GM12878 (cell line): Measurements from ENCODE around the gene GPC2. TPM values are rescaled to one million over a fixed set of nuclear protein-coding genes. Genes with fewer than 3 reads are reported as not detected.

Experiments
- ATAC-seq: fragments of 200-7000 bp; cut with Tn5 transposase; 3 replicates; pipeline ENCODE4 v1.9.1; 2020; ENCODE audit warnings: mild to moderate bottlenecking, moderate library complexity
- BruUV-seq: library from RNA; stranded (reverse); fragments of 400-500 nt; replicated peaks from 2 replicates; lab custom pipeline; 2021; lab: Mats Ljungman, UMichigan
- CTCF ChIA-PET: fragments of 300-600 bp; sonication (Branson Sonifier 250); formaldehyde crosslinking; extraction: SDS; loops from one replicate; lab custom pipeline; 2021; ENCODE audit warnings: inconsistent platforms; lab: Yijun Ruan, JAX
- POLR2A ChIA-PET: fragments of 350-600 bp; formaldehyde crosslinking; extraction: SDS; loops from one replicate; lab custom pipeline; 2021; ENCODE audit warnings: inconsistent platforms; lab: Charles Lee
- RAD21 ChIA-PET: fragments of 300-600 bp; sonication (Branson Sonifier 250); formaldehyde crosslinking; loops from one replicate; lab custom pipeline; 2023; ENCODE audit warnings: antibody characterized with exemption; ENCODE audit not compliant: unreplicated experiment; lab: Charles Lee
- SMC1A ChIA-PET: fragments of 300-600 bp; sonication (Branson Sonifier 250); formaldehyde crosslinking; loops from one replicate; lab custom pipeline; 2023; ENCODE audit not compliant: unreplicated experiment, uncharacterized antibody; lab: Charles Lee
- DNase-seq: peaks from one replicate; pipeline ENCODE4 v3.0.0-alpha.2; 2011; ENCODE audit warnings: low read depth, low spot score
- FAIRE-seq: peaks from 3 replicates; lab custom pipeline; 2011; peaks lifted over from hg19 to GRCh38; lab: Jason Lieb, UNC
- H2AFZ ChIP-seq: 2 replicates; pipeline ENCODE4 v1.6.0; 2011; ENCODE audit warnings: low read depth, low read length, control low read depth; ENCODE audit not compliant: control insufficient read depth
- H3K27ac ChIP-seq: 2 replicates; pipeline ENCODE4 v1.5.1; 2011; ENCODE audit warnings: control low read depth; ENCODE audit not compliant: control insufficient read depth, insufficient read depth
- H3K27me3 ChIP-seq, 2 experiments: replicated peaks in 1 of 2; 2 replicates each; pipeline versions ENCODE4 v1.6.0 to v1.6.1; 2011; ENCODE audit warnings: low read length in 1 of 2; ENCODE audit not compliant: control insufficient read depth in 2 of 2, insufficient read depth in 2 of 2
- H3K36me3 ChIP-seq, 2 experiments: 2 replicates each; pipeline ENCODE4 v1.5.1; 2011; ENCODE audit warnings: low read length in 1 of 2; ENCODE audit not compliant: control insufficient read depth in 2 of 2, insufficient read depth in 2 of 2
- H3K4me1 ChIP-seq: 2 replicates; pipeline ENCODE4 v1.6.1; 2011; ENCODE audit warnings: mild to moderate bottlenecking, low read length, moderate library complexity, mixed read lengths; ENCODE audit not compliant: control insufficient read depth, insufficient read depth
- H3K4me2 ChIP-seq: 2 replicates; pipeline ENCODE4 v1.6.0; 2011; ENCODE audit warnings: control low read depth; ENCODE audit not compliant: control insufficient read depth, insufficient read depth
- H3K4me3 ChIP-seq: fragments of 200-600 bp; sonication (generic); 2 replicates; pipeline ENCODE4 v1.5.1; 2016
- H3K79me2 ChIP-seq: 2 replicates; pipeline ENCODE4 v1.6.0; 2011; ENCODE audit warnings: low read length; ENCODE audit not compliant: control insufficient read depth, insufficient read depth
- H3K9ac ChIP-seq: 2 replicates; pipeline ENCODE4 v1.8.0; 2011; ENCODE audit warnings: low read length, control low read depth, mixed read lengths; ENCODE audit not compliant: control insufficient read depth, insufficient read depth
- H3K9me3 ChIP-seq: replicated peaks from 3 replicates; pipeline ENCODE4 v1.5.1; 2011; ENCODE audit warnings: mild to moderate bottlenecking, low read length; ENCODE audit not compliant: control insufficient read depth, insufficient read depth
- H4K20me1 ChIP-seq: 2 replicates; pipeline ENCODE4 v1.6.0; 2011; ENCODE audit not compliant: control insufficient read depth, insufficient read depth
- CHD2 ChIP-seq: IDR thresholded peaks from 2 replicates; pipeline ENCODE4 v1.6.1; 2011; ENCODE audit warnings: low read depth, low read length, improper control_type of control experiment, borderline replicate concordance
- ESRRA ChIP-seq: IDR thresholded peaks from 2 replicates; pipeline ENCODE4 v1.6.1; 2012; ENCODE audit warnings: mild to moderate bottlenecking, low read length, improper control_type of control experiment
- ETV6 ChIP-seq, 2 experiments: fragments of 450-650 bp in 1 of 2; IDR thresholded peaks in 1 of 2; conservative IDR thresholded peaks in 1 of 2; 2 replicates each; pipeline ENCODE4 v1.6.1; 2014; ENCODE audit warnings: antibody characterized with exemption in 1 of 2, borderline replicate concordance in 1 of 2, low read depth in 1 of 2, mild to moderate bottlenecking in 1 of 2, moderate library complexity in 1 of 2
- HCFC1 ChIP-seq: fragments of 150-350 bp; IDR thresholded peaks from 2 replicates; pipeline ENCODE4 v1.6.1; 2014; ENCODE audit warnings: low read length
- MTA3 ChIP-seq: IDR thresholded peaks from 2 replicates; pipeline ENCODE4 v1.6.1; 2012; ENCODE audit warnings: low read length, inconsistent platforms, borderline replicate concordance
- NFIC ChIP-seq: IDR thresholded peaks from 2 replicates; pipeline ENCODE4 v1.6.1; 2012; ENCODE audit warnings: low read depth, mild to moderate bottlenecking, inconsistent platforms, low read length, moderate library complexity
- NFXL1 ChIP-seq: fragments of 450-650 bp; IDR thresholded peaks from 2 replicates; pipeline ENCODE4 v1.6.1; 2017; ENCODE audit warnings: antibody characterized with exemption, mild to moderate bottlenecking, borderline replicate concordance
- NR2C1 ChIP-seq: fragments of 450-650 bp; IDR thresholded peaks from 2 replicates; pipeline ENCODE4 v1.6.1; 2017; ENCODE audit warnings: antibody characterized with exemption, mild to moderate bottlenecking, moderate library complexity
- RCOR1 ChIP-seq: conservative IDR thresholded peaks from 2 replicates; pipeline ENCODE4 v1.6.1; 2012; ENCODE audit warnings: low read depth, low read length, improper control_type of control experiment
- SMC3 ChIP-seq: IDR thresholded peaks from 2 replicates; pipeline ENCODE4 v1.6.1; 2011; ENCODE audit warnings: low read length, improper control_type of control experiment, borderline replicate concordance
- STAT1 ChIP-seq: fragments of 450-650 bp; conservative IDR thresholded peaks from 2 replicates; pipeline ENCODE4 v1.6.1; 2014; ENCODE audit warnings: antibody characterized with exemption, mild to moderate bottlenecking
- SUZ12 ChIP-seq: fragments of 200-600 bp; sonication (generic); IDR thresholded peaks from one replicate; pipeline ENCODE4 v1.6.1; 2018; ENCODE audit warnings: antibody characterized with exemption, mild to moderate bottlenecking; ENCODE audit not compliant: unreplicated experiment
- TARDBP ChIP-seq: IDR thresholded peaks from 2 replicates; pipeline ENCODE4 v1.6.1; 2016; ENCODE audit warnings: borderline replicate concordance
- TCF12 ChIP-seq: IDR thresholded peaks from 2 replicates; pipeline ENCODE4 v1.6.1; 2011; ENCODE audit warnings: low read depth, mild to moderate bottlenecking, low read length
- YY1 ChIP-seq: IDR thresholded peaks from 2 replicates; pipeline ENCODE4 v1.6.1; 2011; ENCODE audit warnings: low read depth, mild to moderate bottlenecking, low read length
- ZNF384 ChIP-seq: IDR thresholded peaks from 2 replicates; pipeline ENCODE4 v1.6.1; 2012; ENCODE audit warnings: low read depth, mild to moderate bottlenecking, low read length, improper control_type of control experiment, borderline replicate concordance
- WGBS: methylation state at CpG from one replicate; pipeline ENCODE4 v1.1.6; 2016; ENCODE audit warnings: low lambda C conversion rate; ENCODE audit not compliant: insufficient replicate concordance, insufficient coverage; ENCODE audit errors: missing lambda C conversion rate; 5-methylcytosine and 5-hydroxymethylcytosine counted together
- in situ Hi-C: fragments of 300-500 bp; cut with MboI; formaldehyde crosslinking; loops from 9 replicates; pipeline ENCODE4 v1.14.3; 2018; ENCODE audit warnings: mixed read lengths
- intact Hi-C: fragments of 100-400 bp; cut with micrococcal nuclease; formaldehyde crosslinking; loops from one replicate; pipeline ENCODE4 v1.14.2; 2022; ENCODE audit not compliant: unreplicated experiment
- polyA plus RNA-seq, 11 experiments: library from polyadenylated mRNA; depleted of rRNA in 4 of 11; unstranded in 6 of 11; stranded (reverse) in 5 of 11; fragments of >200 nt; fragmentation: Nextera tagmentation in 4 of 11; fragmentation: Illumina TruSeq in 1 of 11; extraction: Ambion mirVana in 4 of 11; extraction: Trizol in 1 of 11; gene quantifications; 1 replicate in 1 of 11; 2 replicates in 10 of 11; pipeline versions ENCODE4 v1.2.1 to v1.2.3, GENCODE V29; 2011 to 2016; ENCODE audit warnings: inconsistent platforms in 2 of 11, missing spikeins in 2 of 11, low read depth in 1 of 11
- total RNA-seq, 4 experiments: library from RNA; depleted of rRNA in 3 of 4; stranded (reverse); fragments of >200 nt in 3 of 4; fragmentation: Illumina TruSeq in 1 of 4; extraction: Trizol in 1 of 4; gene quantifications; 2 replicates each; pipeline versions ENCODE4 v1.2.1 to v1.2.3, GENCODE V29; 2013 to 2021
- TF ChIP-seq, protein P1 (sequence below): IDR thresholded peaks from 2 replicates; pipeline ENCODE4 v1.6.1; 2011; ENCODE audit warnings: borderline replicate concordance, low read depth, mild to moderate bottlenecking, moderate library complexity, mixed read lengths, low read length; ENCODE audit not compliant: insufficient read depth; ENCODE audit errors: extremely low read length
- TF ChIP-seq, protein P2 (sequence below): IDR thresholded peaks from 2 replicates; pipeline ENCODE4 v1.6.1; 2011; ENCODE audit warnings: low read depth, low read length, improper control_type of control experiment, borderline replicate concordance

Gene GPC2
- total and polyA plus RNA-seq, 10 of the 15 experiments (the other 5 are each of a cell fraction or from before 2014, with no cell fraction given) = 0.19 to 6.3 (median 0.77) TPM

DNA sequence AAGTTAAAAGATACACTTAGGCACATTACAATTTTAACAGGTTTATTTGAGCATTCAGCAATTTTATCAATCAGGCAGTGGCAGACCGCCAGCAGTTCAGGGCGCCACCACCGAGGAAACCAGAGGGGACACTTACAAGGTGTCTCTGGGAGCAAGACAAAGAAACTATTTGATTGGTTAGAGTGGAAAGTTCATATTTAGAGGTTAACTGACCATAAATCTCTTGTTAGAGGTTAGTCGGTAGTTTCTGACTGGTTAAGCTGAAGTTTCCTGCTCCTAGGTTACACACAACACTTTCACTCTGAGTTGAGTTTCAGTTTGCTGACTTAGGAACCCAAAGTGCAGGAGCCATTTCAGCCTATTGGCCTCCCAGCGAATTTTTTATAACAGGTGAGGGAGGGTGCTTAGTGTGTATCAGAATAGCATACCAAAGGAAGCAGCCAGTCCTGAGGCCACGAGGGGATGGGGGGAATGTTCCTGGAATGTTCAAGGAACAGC lies 31.8 kb upstream of the GPC2 start (continued):
- no peak for TF ChIP-seq ESRRA
- TF ChIP-seq MTA3 = peak; percentile 77
- TF ChIP-seq, protein P1, sequence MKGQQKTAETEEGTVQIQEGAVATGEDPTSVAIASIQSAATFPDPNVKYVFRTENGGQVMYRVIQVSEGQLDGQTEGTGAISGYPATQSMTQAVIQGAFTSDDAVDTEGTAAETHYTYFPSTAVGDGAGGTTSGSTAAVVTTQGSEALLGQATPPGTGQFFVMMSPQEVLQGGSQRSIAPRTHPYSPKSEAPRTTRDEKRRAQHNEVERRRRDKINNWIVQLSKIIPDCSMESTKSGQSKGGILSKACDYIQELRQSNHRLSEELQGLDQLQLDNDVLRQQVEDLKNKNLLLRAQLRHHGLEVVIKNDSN = no peak
- TF ChIP-seq CHD2 = no peak
- TF ChIP-seq HCFC1 = no peak
- TF ChIP-seq ETV6 (conservative IDR thresholded peaks at IDR 0.05 in 1 of 2, IDR thresholded peaks at IDR 0.05 in 1 of 2; ENCODE audit: borderline replicate concordance in 1 of 2, low read depth in 1 of 2) = peak in 1 of 2 experiments; percentile 78; a peak in 2 of 4 replicates
- peak; percentile 79 for TF ChIP-seq NR2C1
- TF ChIP-seq SMC3 = peak; percentile 20; the same call in 1 of the 2 replicates
- peak; percentile 52; the same call in 1 of the 2 replicates for TF ChIP-seq TARDBP
- 0 out of 2 replicates have a peak, but pooled peaks have one; percentile 54 for TF ChIP-seq RCOR1

DNA sequence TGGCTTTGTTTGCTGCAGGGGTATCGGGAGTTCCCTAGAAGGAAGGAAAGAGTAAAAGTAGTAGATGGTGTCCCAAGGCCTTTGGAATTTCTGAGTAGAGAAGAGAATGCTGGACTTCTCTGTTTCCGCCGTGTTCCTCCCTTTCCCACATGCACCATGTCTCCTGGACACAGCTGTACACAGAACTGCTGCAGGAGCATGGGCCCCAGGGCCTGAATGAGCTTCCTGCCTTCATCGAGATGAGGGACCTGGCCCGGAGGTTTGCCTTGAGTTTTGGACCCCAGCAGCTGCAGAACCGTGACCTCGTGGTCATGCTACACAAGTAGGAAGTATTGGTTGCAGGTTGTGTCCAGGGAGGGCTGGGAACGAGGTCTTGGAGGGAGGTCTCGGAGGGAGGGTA lies 27.3 kb upstream of the GPC2 start:
- CTCF ChIA-PET = interaction anchor here (0.9 to 1.4 kb wide), 3 partner anchors 9 to 19 kb away, joined by 4 to 5 read pairs (median 4); no protein-coding TSS in a partner anchor
- POLR2A ChIA-PET = interaction anchor here (1.0 to 1.1 kb wide), 2 partner anchors 11 to 15 kb away, joined by 4 to 5 read pairs; no protein-coding TSS in a partner anchor
- WGBS = 63% methylated on average over 9 of the region's 9 CpGs
- Histone ChIP-seq H3K79me2 (no peaks in the 10 kb centered on the region), H3K4me2 (no peak overlapping the region), H3K9me3 (no peaks in the 10 kb centered on the region), H3K4me1 (peaks cover 29% of the 10 kb centered on the region), H3K27ac (no peak overlapping the region), H3K36me3 (no peaks in the 10 kb centered on the region), H3K9ac (no peak overlapping the region), H3K27me3 (no peaks in the 10 kb centered on the region), H3K4me3 (no peak overlapping the region), H2AFZ (no peak overlapping the region), H4K20me1 (no peaks in the 10 kb centered on the region)
- BruUV-seq = no TSS peak
- in situ Hi-C loops (no loop called here), intact Hi-C loops (no loop called here)
- ATAC-seq (no peak), DNase-seq (no peak), FAIRE-seq (no peak)
- SMC1A ChIA-PET = interaction anchor here (0.9 to 14.7 kb wide), 2 partner anchors 11 to 15 kb away, joined by 4 to 140 read pairs; no protein-coding TSS in a partner anchor
- TF ChIP-seq NFIC (no peak), ETV6 (conservative IDR thresholded peaks at IDR 0.05 in 1 of 2, IDR thresholded peaks at IDR 0.05 in 1 of 2; ENCODE audit: borderline replicate concordance in 1 of 2, low read depth in 1 of 2) (no peak), NFXL1 (no peak), YY1 (no peak), ZNF384 (no peak), SUZ12 (no peak), TCF12 (no peak), STAT1 (no peak)
- TF ChIP-seq, protein P2, sequence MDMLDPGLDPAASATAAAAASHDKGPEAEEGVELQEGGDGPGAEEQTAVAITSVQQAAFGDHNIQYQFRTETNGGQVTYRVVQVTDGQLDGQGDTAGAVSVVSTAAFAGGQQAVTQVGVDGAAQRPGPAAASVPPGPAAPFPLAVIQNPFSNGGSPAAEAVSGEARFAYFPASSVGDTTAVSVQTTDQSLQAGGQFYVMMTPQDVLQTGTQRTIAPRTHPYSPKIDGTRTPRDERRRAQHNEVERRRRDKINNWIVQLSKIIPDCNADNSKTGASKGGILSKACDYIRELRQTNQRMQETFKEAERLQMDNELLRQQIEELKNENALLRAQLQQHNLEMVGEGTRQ = no peak
- RAD21 ChIA-PET = interaction anchor here (1.3 kb wide), 1 partner anchor 11 kb away, joined by 3 read pairs; no protein-coding TSS in a partner anchor
